ENCODE results near the gene C1QTNF5. TPM values are rescaled to one million over a fixed set of nuclear protein-coding genes. Genes with fewer than 3 reads are reported as not detected.

Gene C1QTNF5
- total RNA-seq, 1 experiment from 2014 or later: not detected

DNA sequence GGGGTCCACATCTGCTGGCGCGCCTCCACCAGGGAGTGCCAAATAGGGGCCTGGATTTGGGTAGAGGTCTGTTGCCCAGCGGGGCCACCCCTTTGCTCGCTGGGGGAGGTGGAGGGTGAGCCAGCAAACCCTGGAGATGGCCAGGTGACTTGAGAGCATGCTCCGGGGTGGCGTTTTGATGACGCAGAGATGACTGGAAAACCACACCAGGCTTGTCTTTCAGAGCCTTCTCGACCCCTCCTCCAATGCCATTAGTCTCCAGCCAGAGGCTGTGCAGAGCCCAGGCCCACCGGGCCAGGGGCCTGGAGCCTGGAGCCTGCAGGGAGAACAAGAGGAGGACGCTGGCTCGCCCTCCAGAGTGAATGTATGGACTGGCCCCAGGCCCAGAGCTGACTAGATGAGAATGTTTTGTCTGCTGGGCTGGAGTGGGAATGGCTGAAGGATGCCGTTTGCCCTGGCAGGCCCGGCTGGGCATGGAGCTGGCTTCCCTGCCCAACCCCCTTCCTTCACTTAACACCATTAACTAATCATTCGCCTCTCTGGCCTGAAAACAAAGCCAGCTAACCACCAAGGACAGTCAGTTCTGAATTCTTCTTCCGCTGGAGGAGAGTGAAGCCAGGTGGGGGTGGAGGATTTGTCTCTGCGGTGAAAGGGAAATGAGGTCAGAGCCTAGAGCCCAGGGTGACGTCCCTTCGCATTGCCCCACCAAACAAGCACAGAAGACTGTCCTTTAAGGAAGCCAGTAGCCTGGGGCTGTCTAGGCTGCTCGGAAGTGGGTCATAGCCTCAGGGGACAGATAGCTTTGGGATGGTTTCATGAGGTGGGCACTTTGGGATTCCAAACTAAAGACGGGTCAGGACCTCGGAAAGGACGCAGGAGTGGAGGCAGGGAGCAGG lies 22.2 kb downstream of the C1QTNF5 start:
- no peak overlapping the region for H3K4me3 ChIP-seq (replicated peaks in 1 of 2; ENCODE audit: low read depth in 1 of 2, low read length in 2 of 2)
- H3K9me3 ChIP-seq (ENCODE audit: control insufficient read depth in 1 of 2, insufficient read depth in 1 of 2, low read depth in 1 of 2, low read length in 2 of 2): no peaks in the 10 kb centered on the region
- DNase-seq (ENCODE audit: low read depth, low spot score) (no peak), ATAC-seq (no peak)
- TF ChIP-seq, protein P1, sequence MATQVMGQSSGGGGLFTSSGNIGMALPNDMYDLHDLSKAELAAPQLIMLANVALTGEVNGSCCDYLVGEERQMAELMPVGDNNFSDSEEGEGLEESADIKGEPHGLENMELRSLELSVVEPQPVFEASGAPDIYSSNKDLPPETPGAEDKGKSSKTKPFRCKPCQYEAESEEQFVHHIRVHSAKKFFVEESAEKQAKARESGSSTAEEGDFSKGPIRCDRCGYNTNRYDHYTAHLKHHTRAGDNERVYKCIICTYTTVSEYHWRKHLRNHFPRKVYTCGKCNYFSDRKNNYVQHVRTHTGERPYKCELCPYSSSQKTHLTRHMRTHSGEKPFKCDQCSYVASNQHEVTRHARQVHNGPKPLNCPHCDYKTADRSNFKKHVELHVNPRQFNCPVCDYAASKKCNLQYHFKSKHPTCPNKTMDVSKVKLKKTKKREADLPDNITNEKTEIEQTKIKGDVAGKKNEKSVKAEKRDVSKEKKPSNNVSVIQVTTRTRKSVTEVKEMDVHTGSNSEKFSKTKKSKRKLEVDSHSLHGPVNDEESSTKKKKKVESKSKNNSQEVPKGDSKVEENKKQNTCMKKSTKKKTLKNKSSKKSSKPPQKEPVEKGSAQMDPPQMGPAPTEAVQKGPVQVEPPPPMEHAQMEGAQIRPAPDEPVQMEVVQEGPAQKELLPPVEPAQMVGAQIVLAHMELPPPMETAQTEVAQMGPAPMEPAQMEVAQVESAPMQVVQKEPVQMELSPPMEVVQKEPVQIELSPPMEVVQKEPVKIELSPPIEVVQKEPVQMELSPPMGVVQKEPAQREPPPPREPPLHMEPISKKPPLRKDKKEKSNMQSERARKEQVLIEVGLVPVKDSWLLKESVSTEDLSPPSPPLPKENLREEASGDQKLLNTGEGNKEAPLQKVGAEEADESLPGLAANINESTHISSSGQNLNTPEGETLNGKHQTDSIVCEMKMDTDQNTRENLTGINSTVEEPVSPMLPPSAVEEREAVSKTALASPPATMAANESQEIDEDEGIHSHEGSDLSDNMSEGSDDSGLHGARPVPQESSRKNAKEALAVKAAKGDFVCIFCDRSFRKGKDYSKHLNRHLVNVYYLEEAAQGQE (IDR thresholded peaks at IDR 0.05; ENCODE audit: low read depth): no peak
- no peak for TF ChIP-seq YY1 (IDR thresholded peaks at IDR 0.05; ENCODE audit: extremely low read depth, insufficient replicate concordance, low read depth, low read length)
- TF ChIP-seq FOSL1 (IDR thresholded peaks at IDR 0.05; ENCODE audit: low read depth): no peak
- no peak for TF ChIP-seq SIN3A (IDR thresholded peaks at IDR 0.05; ENCODE audit: low read depth)
- TF ChIP-seq RAD21 (IDR thresholded peaks at IDR 0.05; ENCODE audit: low read depth): no peak
- no peak for TF ChIP-seq ZNF274 (IDR thresholded peaks at IDR 0.05; ENCODE audit: low read depth, low read length)
- H3K27ac ChIP-seq (ENCODE audit: low read depth, low read length): no peak overlapping the region
- H3K9ac ChIP-seq (ENCODE audit: low read length): no peak overlapping the region
- 0 out of 2 replicates have a peak overlapping the region, but pooled peaks have one; percentile 6 for H3K4me2 ChIP-seq (ENCODE audit: low read length)
- H4K20me1 ChIP-seq (ENCODE audit: insufficient read depth): no peaks in the 10 kb centered on the region
- CTCF ChIA-PET: interaction anchor here (0.9 to 1.2 kb wide), 3 partner anchors 22 to 38 kb away, joined by 3 read pairs; no protein-coding TSS in a partner anchor
- H3K36me3 ChIP-seq (ENCODE audit: control insufficient read depth in 1 of 2, insufficient read depth in 2 of 2, low read length in 2 of 2): peaks cover 0 to 4% of the 10 kb centered on the region in 2 experiments; a peak in 2 of 4 replicates
- peaks cover 16 to 45% of the 10 kb centered on the region in 2 experiments for H3K4me1 ChIP-seq (ENCODE audit: control insufficient read depth in 1 of 2, insufficient read depth in 2 of 2, low read length in 2 of 2)
- intact Hi-C loops (cut with micrococcal nuclease): no loop called here
- no peaks in the 10 kb centered on the region for H3K9me2 ChIP-seq (ENCODE audit: insufficient read depth)
- H3K27me3 ChIP-seq (ENCODE audit: insufficient read depth, low read length): no peaks in the 10 kb centered on the region
- POLR2A ChIA-PET: interaction anchor here (1.1 kb wide), 1 partner anchor 11 kb away, joined by 3 read pairs; no protein-coding TSS in a partner anchor
- H3K79me2 ChIP-seq (ENCODE audit: insufficient read depth, low read length): no peaks in the 10 kb centered on the region; the same call in 1 of the 2 replicates
- RAD21 ChIA-PET (ENCODE audit: low non-redundant PET in 1 of 2, low total read pairs in 2 of 2, uncharacterized antibody in 2 of 2, unreplicated experiment in 2 of 2): no interaction called here
- no peak overlapping the region for H2AFZ ChIP-seq (ENCODE audit: low read depth, low read length, poor library complexity, severe bottlenecking)
- BruUV-seq (replicated peaks): no TSS peak
